ENCODE data around the gene CALHM1.
A peak's percentile ranks its signal among the peaks of the same experiment; 100 is the strongest.

The CALHM1 gene

DNA sequence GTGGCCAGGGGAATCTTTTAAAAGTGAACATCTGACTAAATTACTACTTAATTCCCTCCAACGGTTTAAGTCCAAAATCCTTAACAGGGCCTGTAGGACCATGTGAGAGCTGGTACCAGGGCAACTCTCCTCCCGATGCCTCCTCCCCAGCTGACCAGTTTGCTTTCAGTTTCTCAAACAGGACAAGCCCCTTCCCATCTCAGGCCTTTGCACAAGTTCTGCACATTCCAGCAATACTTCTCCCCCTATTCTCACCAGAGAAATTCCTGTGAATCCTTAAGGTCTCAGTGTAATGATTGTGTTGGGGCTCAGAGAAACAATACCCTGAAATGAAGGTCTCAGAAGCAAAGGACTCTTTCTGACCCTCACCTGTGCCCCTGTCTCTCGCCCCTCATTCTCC, 8.0 kb upstream of the CALHM1 start:
- Histone ChIP-seq H3K4me2 (ENCODE audit: low read length) (peak overlapping the region; percentile 50), H3K79me2 (ENCODE audit: low read length) (no peaks in the 10 kb centered on the region), H3K4me3 (ENCODE audit: low read length) (peak overlapping the region; percentile 28), H3K36me3 (replicated peaks; ENCODE audit: low read depth, low read length) (no peaks in the 10 kb centered on the region), H3K9ac (ENCODE audit: low read length) (peak overlapping the region; percentile 46; the same call in 1 of the 2 replicates), H4K20me1 (ENCODE audit: insufficient read depth, low read length) (no peaks in the 10 kb centered on the region), H2AFZ (ENCODE audit: low read depth, low read length) (no peak overlapping the region), H3K9me3 (ENCODE audit: insufficient read depth, low read length) (no peaks in the 10 kb centered on the region), H3K4me1 (ENCODE audit: low read length) (peaks cover 71% of the 10 kb centered on the region), H3K27me3 (ENCODE audit: low read depth, low read length) (no peaks in the 10 kb centered on the region), H3K27ac (ENCODE audit: low read length) (peak overlapping the region; percentile 75)
- no peak for TF ChIP-seq EZH2phosphoT487 (IDR thresholded peaks at IDR 0.05; ENCODE audit: low read depth)
- TF ChIP-seq, protein P1, sequence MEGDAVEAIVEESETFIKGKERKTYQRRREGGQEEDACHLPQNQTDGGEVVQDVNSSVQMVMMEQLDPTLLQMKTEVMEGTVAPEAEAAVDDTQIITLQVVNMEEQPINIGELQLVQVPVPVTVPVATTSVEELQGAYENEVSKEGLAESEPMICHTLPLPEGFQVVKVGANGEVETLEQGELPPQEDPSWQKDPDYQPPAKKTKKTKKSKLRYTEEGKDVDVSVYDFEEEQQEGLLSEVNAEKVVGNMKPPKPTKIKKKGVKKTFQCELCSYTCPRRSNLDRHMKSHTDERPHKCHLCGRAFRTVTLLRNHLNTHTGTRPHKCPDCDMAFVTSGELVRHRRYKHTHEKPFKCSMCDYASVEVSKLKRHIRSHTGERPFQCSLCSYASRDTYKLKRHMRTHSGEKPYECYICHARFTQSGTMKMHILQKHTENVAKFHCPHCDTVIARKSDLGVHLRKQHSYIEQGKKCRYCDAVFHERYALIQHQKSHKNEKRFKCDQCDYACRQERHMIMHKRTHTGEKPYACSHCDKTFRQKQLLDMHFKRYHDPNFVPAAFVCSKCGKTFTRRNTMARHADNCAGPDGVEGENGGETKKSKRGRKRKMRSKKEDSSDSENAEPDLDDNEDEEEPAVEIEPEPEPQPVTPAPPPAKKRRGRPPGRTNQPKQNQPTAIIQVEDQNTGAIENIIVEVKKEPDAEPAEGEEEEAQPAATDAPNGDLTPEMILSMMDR (IDR thresholded peaks at IDR 0.05; ENCODE audit: low read depth, low read length) = no peak

- Histone ChIP-seq H3K4me3 (ENCODE audit: low read length) (0 out of 2 replicates have a peak overlapping the region, but pooled peaks have one; percentile 19), H3K27ac (ENCODE audit: low read length) (peak overlapping the region; percentile 52), H2AFZ (ENCODE audit: low read depth, low read length) (no peak overlapping the region), H3K36me3 (replicated peaks; ENCODE audit: low read depth, low read length) (no peaks in the 10 kb centered on the region), H3K79me2 (ENCODE audit: low read length) (no peaks in the 10 kb centered on the region), H3K4me2 (ENCODE audit: low read length) (peak overlapping the region; percentile 46), H3K9me3 (ENCODE audit: insufficient read depth, low read length) (no peaks in the 10 kb centered on the region), H3K4me1 (ENCODE audit: low read length) (peaks cover 61% of the 10 kb centered on the region), H3K27me3 (ENCODE audit: low read depth, low read length) (no peaks in the 10 kb centered on the region), H4K20me1 (ENCODE audit: insufficient read depth, low read length) (no peaks in the 10 kb centered on the region), H3K9ac (ENCODE audit: low read length) (peak overlapping the region; percentile 43; the same call in 1 of the 2 replicates)
- TF ChIP-seq, protein P1 (IDR thresholded peaks at IDR 0.05; ENCODE audit: low read depth, low read length) = no peak
- TF ChIP-seq EZH2phosphoT487 (IDR thresholded peaks at IDR 0.05; ENCODE audit: low read depth) = no peak
These were observed 6.9 kb upstream of the CALHM1 start for GRCh38 chr10:103465411-103466179.

DNA sequence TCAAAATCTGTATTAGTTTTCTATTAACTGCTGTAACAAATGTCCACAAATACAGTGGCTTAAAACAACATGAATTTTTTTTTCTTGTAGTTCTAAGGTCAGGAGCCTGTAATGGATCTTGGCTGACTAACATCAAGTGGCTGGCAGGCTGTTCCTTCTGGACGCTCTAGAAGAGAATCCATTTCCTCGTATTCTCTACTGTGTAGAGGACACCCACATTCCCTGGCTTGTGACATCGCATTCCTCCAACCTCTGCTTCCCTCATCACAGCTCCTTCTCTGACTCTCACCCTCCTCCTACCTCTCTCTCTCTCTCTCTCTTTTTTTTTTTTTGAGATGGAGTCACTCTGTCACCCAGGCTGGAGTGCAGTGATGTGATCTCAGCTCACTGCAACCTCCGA, 4.8 kb upstream of the CALHM1 start:
- no peak overlapping the region for H3K27ac ChIP-seq (ENCODE audit: low read length)
- H3K9ac ChIP-seq (ENCODE audit: low read length) = no peak overlapping the region
- TF ChIP-seq, protein P1 (IDR thresholded peaks at IDR 0.05; ENCODE audit: low read depth, low read length) = no peak
- no peak for TF ChIP-seq EZH2phosphoT487 (IDR thresholded peaks at IDR 0.05; ENCODE audit: low read depth)
- no peak overlapping the region for H3K4me2 ChIP-seq (ENCODE audit: low read length)
- H2AFZ ChIP-seq (ENCODE audit: low read depth, low read length) = no peak overlapping the region
- no peaks in the 10 kb centered on the region for H3K36me3 ChIP-seq (replicated peaks; ENCODE audit: low read depth, low read length)
- H4K20me1 ChIP-seq (ENCODE audit: insufficient read depth, low read length) = no peaks in the 10 kb centered on the region
- H3K27me3 ChIP-seq (ENCODE audit: low read depth, low read length) = no peaks in the 10 kb centered on the region
- H3K4me1 ChIP-seq (ENCODE audit: low read length) = peaks cover 43% of the 10 kb centered on the region
- H3K4me3 ChIP-seq (ENCODE audit: low read length) = no peak overlapping the region
- H3K9me3 ChIP-seq (ENCODE audit: insufficient read depth, low read length) = no peaks in the 10 kb centered on the region
- H3K79me2 ChIP-seq (ENCODE audit: low read length) = no peaks in the 10 kb centered on the region

GRCh38 chr10:103459615-103460014, 915 bp upstream of the CALHM1 start:
- Histone ChIP-seq H3K4me1 (ENCODE audit: low read length) (peaks cover 7% of the 10 kb centered on the region), H3K4me3 (ENCODE audit: low read length) (no peak overlapping the region), H3K27ac (ENCODE audit: low read length) (no peak overlapping the region), H3K27me3 (ENCODE audit: low read depth, low read length) (no peaks in the 10 kb centered on the region), H3K79me2 (ENCODE audit: low read length) (no peaks in the 10 kb centered on the region), H3K9me3 (ENCODE audit: insufficient read depth, low read length) (no peaks in the 10 kb centered on the region), H4K20me1 (ENCODE audit: insufficient read depth, low read length) (no peaks in the 10 kb centered on the region), H3K36me3 (replicated peaks; ENCODE audit: low read depth, low read length) (no peaks in the 10 kb centered on the region), H3K9ac (ENCODE audit: low read length) (no peak overlapping the region), H2AFZ (ENCODE audit: low read depth, low read length) (no peak overlapping the region), H3K4me2 (ENCODE audit: low read length) (no peak overlapping the region)
- TF ChIP-seq, protein P1 (IDR thresholded peaks at IDR 0.05; ENCODE audit: low read depth, low read length) = no peak
- no peak for TF ChIP-seq EZH2phosphoT487 (IDR thresholded peaks at IDR 0.05; ENCODE audit: low read depth)

Data from OCI-LY3 (cell line).